ENCODE measurements around the gene ARL4A.
"Not testable (repeated sequence)": the region's sequence is repeated elsewhere in the genome, so short reads cannot be mapped to it uniquely, and the experiment has no call there.

GRCh38 chr7:12688485-12689170 lies 1.2 kb downstream of the ARL4A start:
- TF ChIP-seq POLR2A (IDR thresholded peaks at IDR 0.05; ENCODE audit: low read depth, low read length); PAX5 (IDR thresholded peaks at IDR 0.05; ENCODE audit: insufficient read depth, low read length, severe bottlenecking); TAF1 (IDR thresholded peaks at IDR 0.05; ENCODE audit: low read depth, low read length): not testable (repeated sequence)

All from GM12891 (cell line).